ENCODE measurements around the gene HCN1.

The HCN1 gene

GRCh38 chr5:45252978-45253377 lies 443.2 kb downstream of the HCN1 start (continued):
- TF ChIP-seq PATZ1 (CRISPR knock-in tag; IDR thresholded peaks at IDR 0.05; ENCODE audit: borderline replicate concordance) (no peak), BACH2 (CRISPR knock-in tag; IDR thresholded peaks at IDR 0.05; ENCODE audit: borderline replicate concordance) (no peak), TCF4 (CRISPR knock-in tag; IDR thresholded peaks at IDR 0.05; ENCODE audit: borderline replicate concordance) (no peak), SNAI2 (CRISPR knock-in tag; IDR thresholded peaks at IDR 0.05) (no peak), ZFP30 (CRISPR knock-in tag; IDR thresholded peaks at IDR 0.05) (no peak), ZC3H10 (CRISPR knock-in tag; IDR thresholded peaks at IDR 0.05) (no peak), ZFP3 (CRISPR knock-in tag; IDR thresholded peaks at IDR 0.05) (no peak), CREB5 (CRISPR knock-in tag; IDR thresholded peaks at IDR 0.05; ENCODE audit: low read depth) (no peak), OSR1 (CRISPR knock-in tag; IDR thresholded peaks at IDR 0.05) (no peak), TOX (CRISPR knock-in tag; IDR thresholded peaks at IDR 0.05; ENCODE audit: borderline replicate concordance) (no peak), ESRRG (CRISPR knock-in tag; IDR thresholded peaks at IDR 0.05) (no peak), ZNF70 (CRISPR knock-in tag; IDR thresholded peaks at IDR 0.05) (no peak), RARB (CRISPR knock-in tag; IDR thresholded peaks at IDR 0.05) (no peak), ZNF565 (CRISPR knock-in tag; conservative IDR thresholded peaks at IDR 0.05; ENCODE audit: low read depth) (no peak)

- TF ChIP-seq RARB (CRISPR knock-in tag; IDR thresholded peaks at IDR 0.05) (no peak), OSR1 (CRISPR knock-in tag; IDR thresholded peaks at IDR 0.05) (no peak), ZNF8 (CRISPR knock-in tag; IDR thresholded peaks at IDR 0.05) (no peak), ESRRG (CRISPR knock-in tag; IDR thresholded peaks at IDR 0.05) (no peak)
- no peak for ATAC-seq
Measured at GRCh38 chr5:45252541-45252940, 443.6 kb downstream of the HCN1 start.

- ATAC-seq, result no peak
- no peak for TF ChIP-seq TCF4 (CRISPR knock-in tag; IDR thresholded peaks at IDR 0.05; ENCODE audit: borderline replicate concordance)
- TF ChIP-seq BACH2 (CRISPR knock-in tag; IDR thresholded peaks at IDR 0.05; ENCODE audit: borderline replicate concordance), result no peak
- no peak for TF ChIP-seq ISL1 (CRISPR knock-in tag; IDR thresholded peaks at IDR 0.05)
- TF ChIP-seq CSRNP3 (CRISPR knock-in tag; IDR thresholded peaks at IDR 0.05), result no peak
- no peak for TF ChIP-seq ESRRG (CRISPR knock-in tag; IDR thresholded peaks at IDR 0.05)
Measured at GRCh38 chr5:45225571-45226031, 470.6 kb downstream of the HCN1 start.

- TF ChIP-seq BACH2 (CRISPR knock-in tag; IDR thresholded peaks at IDR 0.05; ENCODE audit: borderline replicate concordance) (no peak), ESRRG (CRISPR knock-in tag; IDR thresholded peaks at IDR 0.05) (no peak), PPARA (CRISPR knock-in tag; IDR thresholded peaks at IDR 0.05; ENCODE audit: borderline replicate concordance) (no peak), OSR1 (CRISPR knock-in tag; IDR thresholded peaks at IDR 0.05) (no peak), ARNTL (CRISPR knock-in tag; IDR thresholded peaks at IDR 0.05; ENCODE audit: borderline replicate concordance, low read depth) (no peak), ZNF70 (CRISPR knock-in tag; IDR thresholded peaks at IDR 0.05) (no peak), ZC3H10 (CRISPR knock-in tag; IDR thresholded peaks at IDR 0.05) (no peak), TSHZ2 (CRISPR knock-in tag; IDR thresholded peaks at IDR 0.05) (no peak)
- no peak for ATAC-seq
Measured at GRCh38 chr5:45205403-45205961, 490.7 kb downstream of the HCN1 start.
